HEK293 (cell line): ENCODE results near the gene RGS7BP.

Experiments
- CTCF ChIA-PET: fragments of 350-600 bp; formaldehyde crosslinking; extraction: SDS; loops from one replicate; lab custom pipeline; 2021; ENCODE audit warnings: antibody characterized with exemption; lab: Yijun Ruan, JAX
- POLR2A ChIA-PET: fragments of 300-600 bp; formaldehyde crosslinking; extraction: SDS; loops from one replicate; lab custom pipeline; 2020; ENCODE audit warnings: antibody characterized with exemption, inconsistent platforms; lab: Yijun Ruan, JAX
- H3K27ac ChIP-seq: fragments of 200-500 bp; sonication (Bioruptor generic); 2 replicates; pipeline ENCODE4 v1.5.1; 2014; ENCODE audit warnings: low read depth, low read length, control low read depth, inconsistent platforms; ENCODE audit errors: extremely low read depth
- H3K36me3 ChIP-seq, 2 experiments: fragments of 200-500 bp in 1 of 2; sonication (Bioruptor generic) in 1 of 2; 1 replicate in 1 of 2; 2 replicates in 1 of 2; pipeline ENCODE4 v1.5.1; 2014 to 2017; ENCODE audit warnings: inconsistent platforms in 2 of 2, low read length in 2 of 2; ENCODE audit not compliant: control insufficient read depth in 2 of 2, insufficient read depth in 1 of 2
- H3K4me1 ChIP-seq: fragments of 200-500 bp; sonication (Bioruptor generic); 2 replicates; pipeline ENCODE4 v1.5.1; 2014; ENCODE audit warnings: mild to moderate bottlenecking, low read length, inconsistent platforms; ENCODE audit not compliant: control insufficient read depth, insufficient read depth
- H3K4me3 ChIP-seq: 2 replicates; pipeline ENCODE4 v1.5.1; 2011; ENCODE audit warnings: low read depth, mild to moderate bottlenecking, control low read depth, low read length, moderate library complexity
- H3K9me3 ChIP-seq: fragments of 200-500 bp; sonication (Bioruptor generic); 2 replicates; pipeline ENCODE4 v1.5.1; 2014; ENCODE audit warnings: low read depth, low read length, inconsistent platforms; ENCODE audit not compliant: control insufficient read depth, insufficient read depth
- BCL6B ChIP-seq: fragments of 450-650 bp; formaldehyde crosslinking; IDR thresholded peaks from 2 replicates; pipeline ENCODE4 v1.5.1; 2017; ENCODE audit warnings: missing biosample characterization, missing genetic modification characterization
- CTCF ChIP-seq: fragments of 450-650 bp; formaldehyde crosslinking; IDR thresholded peaks from 2 replicates; pipeline ENCODE4 v1.5.1; 2016; ENCODE audit warnings: missing biosample characterization, missing genetic modification characterization
- EGR2 ChIP-seq: fragments of 450-650 bp; formaldehyde crosslinking; IDR thresholded peaks from 2 replicates; pipeline ENCODE4 v1.5.1; 2016; ENCODE audit warnings: low read depth, missing biosample characterization, missing genetic modification characterization
- HOXC10 ChIP-seq: sonication (generic); formaldehyde crosslinking; IDR thresholded peaks from 2 replicates; pipeline ENCODE4 v1.8.1; 2023; ENCODE audit warnings: mild to moderate bottlenecking, missing genetic modification reagents
- KLF8 ChIP-seq: fragments of 450-650 bp; formaldehyde crosslinking; IDR thresholded peaks from 2 replicates; pipeline ENCODE4 v1.5.1; 2016; ENCODE audit warnings: missing biosample characterization, missing genetic modification characterization
- MZF1 ChIP-seq: fragments of 450-650 bp; formaldehyde crosslinking; IDR thresholded peaks from 2 replicates; pipeline ENCODE4 v1.5.1; 2017; ENCODE audit warnings: missing biosample characterization, missing genetic modification characterization, borderline replicate concordance
- PRDM1 ChIP-seq: fragments of 450-650 bp; formaldehyde crosslinking; IDR thresholded peaks from 2 replicates; pipeline ENCODE4; 2016; ENCODE audit warnings: missing biosample characterization, missing genetic modification characterization
- TSHZ1 ChIP-seq: fragments of 450-650 bp; formaldehyde crosslinking; IDR thresholded peaks from 2 replicates; pipeline ENCODE4 v1.5.1; 2016; ENCODE audit warnings: missing biosample characterization, missing genetic modification characterization, borderline replicate concordance
- ZFHX2 ChIP-seq: fragments of 450-650 bp; formaldehyde crosslinking; conservative IDR thresholded peaks from 2 replicates; pipeline ENCODE4 v1.5.1; 2016; ENCODE audit warnings: missing biosample characterization, missing genetic modification characterization
- ZFP3 ChIP-seq: fragments of 450-650 bp; formaldehyde crosslinking; IDR thresholded peaks from 2 replicates; pipeline ENCODE4 v1.5.1; 2016; ENCODE audit warnings: low read depth, missing biosample characterization, missing genetic modification characterization
- ZNF324 ChIP-seq: fragments of 450-650 bp; formaldehyde crosslinking; IDR thresholded peaks from 2 replicates; pipeline ENCODE4 v1.5.1; 2016; ENCODE audit warnings: missing biosample characterization, missing genetic modification characterization
- ZNF335 ChIP-seq: fragments of 450-650 bp; formaldehyde crosslinking; conservative IDR thresholded peaks from 2 replicates; pipeline ENCODE4 v1.5.1; 2016; ENCODE audit warnings: missing biosample characterization, missing genetic modification characterization
- ZNF350 ChIP-seq: fragments of 450-650 bp; formaldehyde crosslinking; IDR thresholded peaks from 2 replicates; pipeline ENCODE4 v1.5.0; 2017; ENCODE audit warnings: missing biosample characterization, mild to moderate bottlenecking, missing genetic modification characterization
- ZNF555 ChIP-seq: fragments of 450-650 bp; formaldehyde crosslinking; conservative IDR thresholded peaks from 2 replicates; pipeline ENCODE4 v1.5.1; 2017; ENCODE audit warnings: missing biosample characterization, mild to moderate bottlenecking, missing genetic modification characterization, inconsistent platforms
- ZNF558 ChIP-seq: fragments of 450-650 bp; formaldehyde crosslinking; IDR thresholded peaks from 2 replicates; pipeline ENCODE4 v1.5.1; 2016; ENCODE audit warnings: missing biosample characterization, missing genetic modification characterization
- ZNF561 ChIP-seq: fragments of 450-650 bp; IDR thresholded peaks from 2 replicates; pipeline ENCODE4 v1.5.1; 2018; ENCODE audit warnings: missing biosample characterization, missing genetic modification characterization, borderline replicate concordance
- ZNF654 ChIP-seq: fragments of 450-650 bp; formaldehyde crosslinking; IDR thresholded peaks from 2 replicates; pipeline ENCODE4 v1.5.1; 2016; ENCODE audit warnings: low read depth, missing biosample characterization, missing genetic modification characterization
- ZNF664 ChIP-seq: fragments of 450-650 bp; formaldehyde crosslinking; IDR thresholded peaks from 2 replicates; pipeline ENCODE4 v1.5.1; 2016; ENCODE audit warnings: missing biosample characterization, missing genetic modification characterization
- ZNF692 ChIP-seq: fragments of 450-650 bp; formaldehyde crosslinking; IDR thresholded peaks from 2 replicates; pipeline ENCODE4 v1.5.1; 2016; ENCODE audit warnings: missing biosample characterization, missing genetic modification characterization
- ZNF747 ChIP-seq: fragments of 450-650 bp; formaldehyde crosslinking; IDR thresholded peaks from 2 replicates; pipeline ENCODE4 v1.5.1; 2016; ENCODE audit warnings: missing biosample characterization, missing genetic modification characterization

Gene RGS7BP

GRCh38 chr5:64632251-64632650 lies 126.4 kb downstream of the RGS7BP start (continued):
- TF ChIP-seq ZNF664 (tag by site-specific recombination) = no peak
- no peak for TF ChIP-seq ZNF350 (tag by site-specific recombination)
- TF ChIP-seq ZNF747 (tag by site-specific recombination) = no peak
- peak; percentile 81 for TF ChIP-seq ZFHX2 (tag by site-specific recombination)
- TF ChIP-seq HOXC10 (CRISPR knock-in tag) = no peak
- TF ChIP-seq ZNF324 (tag by site-specific recombination) = no peak
- TF ChIP-seq KLF8 (tag by site-specific recombination) = 0 out of 2 replicates have a peak, but pooled peaks have one; percentile 45
- TF ChIP-seq ZNF558 (tag by site-specific recombination) = 0 out of 2 replicates have a peak, but pooled peaks have one; percentile 37
- 0 out of 2 replicates have a peak, but pooled peaks have one; percentile 31 for TF ChIP-seq ZNF335
- no peak for TF ChIP-seq ZNF555
- peak; percentile 76; the same call in 1 of the 2 replicates for TF ChIP-seq EGR2 (tag by site-specific recombination)
- TF ChIP-seq BCL6B (tag by site-specific recombination) = no peak
- TF ChIP-seq ZNF561 (tag by site-specific recombination) = peak; percentile 38; the same call in 1 of the 2 replicates
- 0 out of 2 replicates have a peak, but pooled peaks have one; percentile 54 for TF ChIP-seq TSHZ1
- TF ChIP-seq ZNF692 = peak; percentile 88
- peak; percentile 34; the same call in 1 of the 2 replicates for TF ChIP-seq MZF1 (tag by site-specific recombination)
- peak; percentile 56; the same call in 1 of the 2 replicates for TF ChIP-seq PRDM1 (tag by site-specific recombination)

GRCh38 chr5:64634997-64635686 lies 129.3 kb downstream of the RGS7BP start:
- peaks cover 6% of the 10 kb centered on the region for H3K4me1 ChIP-seq
- no peak overlapping the region for H3K27ac ChIP-seq
- no peaks in the 10 kb centered on the region for H3K9me3 ChIP-seq
- no peaks in the 10 kb centered on the region for H3K36me3 ChIP-seq
- ChIA-PET POLR2A (no interaction called here), CTCF (interaction anchor here (0.5 to 3.9 kb wide), 29 partner anchors 9 to 1671 kb away, joined by 3 to 72 read pairs (median 3); partner anchors contain the start of genes CENPK, PPWD1 and SHISAL2B)
- TF ChIP-seq ZNF654 (tag by site-specific recombination) (peak; percentile 75), ZFP3 (tag by site-specific recombination) (no peak), CTCF (peak; percentile 31; the same call in 1 of the 2 replicates)
- TF ChIP-seq, all 188 proteins: peak for 2
- no peak overlapping the region for H3K4me3 ChIP-seq
